Measurements from ENCODE around the gene SIM1.

Gene SIM1

DNA sequence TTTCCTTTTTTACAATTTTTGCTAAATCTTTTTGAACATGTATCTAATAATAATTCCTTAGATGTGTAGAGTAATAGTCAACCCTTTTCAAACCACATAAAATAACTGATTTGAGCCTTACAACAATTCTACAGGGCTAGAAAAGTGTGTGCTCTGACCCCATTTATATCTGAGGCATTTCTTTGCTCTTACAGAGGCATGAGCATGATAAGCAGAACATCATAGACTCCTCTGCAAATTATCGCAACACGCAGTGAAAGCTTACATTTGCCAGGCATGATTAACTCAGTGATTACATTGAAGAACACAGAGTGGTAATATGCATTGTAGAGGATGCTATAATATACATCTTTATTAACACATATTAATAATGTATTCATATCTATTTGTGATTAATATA lies 120.4 kb downstream of the SIM1 start:
- H3K9me3 ChIP-seq: no peaks in the 10 kb centered on the region

DNA sequence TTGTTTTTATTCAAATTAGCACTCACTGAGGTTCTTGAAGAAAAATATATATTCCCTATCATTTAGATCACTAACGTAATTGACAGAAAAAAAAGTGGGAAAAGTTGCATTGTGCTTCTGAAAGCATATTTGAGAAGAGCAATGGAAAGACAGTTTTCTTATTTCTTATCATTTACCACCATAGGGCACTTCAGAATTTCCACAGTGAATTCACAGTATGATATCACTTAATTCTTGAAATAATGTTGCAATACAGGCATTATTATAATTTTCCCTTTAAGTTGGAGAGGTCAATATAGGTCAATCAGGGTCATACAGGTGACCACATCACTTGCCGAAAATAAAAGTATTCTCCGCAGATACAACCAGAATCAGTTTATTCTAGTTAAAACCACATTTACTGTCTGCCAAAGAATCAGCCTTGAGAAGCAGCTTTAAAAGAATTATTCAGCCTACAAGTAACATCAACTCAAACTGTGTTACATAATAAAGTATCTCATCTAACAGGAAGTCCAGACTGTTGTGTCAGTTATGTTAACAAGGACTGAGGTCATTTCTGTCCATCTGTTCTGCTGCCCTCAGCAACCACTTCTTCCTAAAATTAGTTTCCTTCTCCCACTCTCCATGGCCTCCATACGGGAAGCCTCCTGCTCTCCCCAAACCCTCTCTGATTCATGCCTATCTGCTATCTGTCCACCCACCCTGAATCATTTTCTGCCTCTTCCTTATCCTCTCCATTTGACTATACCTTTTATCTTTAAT lies 121.2 kb downstream of the SIM1 start:
- Histone ChIP-seq H3K27me3 (no peaks in the 10 kb centered on the region), H3K4me1 (peaks cover 31% of the 10 kb centered on the region), H3K4me3 (no peak overlapping the region), H3K9ac (no peak overlapping the region), H3K9me3 (no peaks in the 10 kb centered on the region), H3K36me3 (no peaks in the 10 kb centered on the region), H3K27ac (no peak overlapping the region), H3K4me2 (no peak overlapping the region), H4K20me1 (no peaks in the 10 kb centered on the region)
- TF ChIP-seq Cebpa-rat (IDR thresholded peaks at IDR 0.05): no peak

More for the DNA sequence above, 120.4 kb downstream of the SIM1 start:
- no peak overlapping the region for H3K27ac ChIP-seq
- H3K4me3 ChIP-seq: no peak overlapping the region
- no peak for TF ChIP-seq Cebpa-rat (IDR thresholded peaks at IDR 0.05)
- H3K9ac ChIP-seq: no peak overlapping the region
- H3K36me3 ChIP-seq: no peaks in the 10 kb centered on the region
- H3K4me1 ChIP-seq: peaks cover 35% of the 10 kb centered on the region
- H3K4me2 ChIP-seq: no peak overlapping the region
- H4K20me1 ChIP-seq: no peaks in the 10 kb centered on the region
- no peaks in the 10 kb centered on the region for H3K27me3 ChIP-seq

- Histone ChIP-seq H3K4me2 (no peak overlapping the region), H3K9me3 (no peaks in the 10 kb centered on the region), H3K36me3 (no peaks in the 10 kb centered on the region), H3K27me3 (no peaks in the 10 kb centered on the region), H4K20me1 (no peaks in the 10 kb centered on the region), H3K9ac (no peak overlapping the region), H3K4me3 (no peak overlapping the region), H3K4me1 (peaks cover 24% of the 10 kb centered on the region), H3K27ac (no peak overlapping the region)
- no peak for TF ChIP-seq Cebpa-rat (IDR thresholded peaks at IDR 0.05)
Observed at GRCh38 chr6:100342830-100343229, 121.9 kb downstream of the SIM1 start.

GRCh38 chr6:100339574-100340255 lies 125.0 kb downstream of the SIM1 start:
- Histone ChIP-seq H3K9ac (no peak overlapping the region), H4K20me1 (no peaks in the 10 kb centered on the region), H3K27me3 (no peaks in the 10 kb centered on the region), H3K4me1 (peaks cover 6% of the 10 kb centered on the region; the same call in 1 of the 2 replicates), H3K27ac (no peak overlapping the region), H3K4me2 (no peak overlapping the region), H3K4me3 (no peak overlapping the region), H3K36me3 (no peaks in the 10 kb centered on the region), H3K9me3 (no peaks in the 10 kb centered on the region)
- no peak for TF ChIP-seq Cebpa-rat (IDR thresholded peaks at IDR 0.05)

- no peak overlapping the region for H3K9ac ChIP-seq
- TF ChIP-seq Cebpa-rat (IDR thresholded peaks at IDR 0.05): no peak
- H3K4me2 ChIP-seq: no peak overlapping the region
Observed at GRCh38 chr6:100338090-100338489, 126.6 kb downstream of the SIM1 start.

DNA sequence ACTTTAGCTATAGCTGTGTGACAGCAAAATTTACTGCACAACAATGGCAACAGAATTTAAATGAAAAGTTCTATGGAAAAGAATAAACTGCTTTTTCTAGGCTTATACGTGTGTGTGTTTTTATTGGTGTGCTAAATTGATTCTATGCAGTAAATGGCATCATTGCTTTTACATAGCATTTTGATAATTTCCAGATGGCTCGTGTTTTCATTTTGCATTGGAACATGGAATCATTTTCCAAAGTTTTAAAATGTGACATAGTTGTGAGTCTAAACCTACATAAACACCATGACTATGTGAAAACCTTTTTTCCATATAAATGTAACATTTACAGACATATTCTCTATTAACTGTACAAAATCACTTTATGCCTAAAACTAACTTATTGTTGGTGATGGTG lies 127.8 kb downstream of the SIM1 start:
- no peaks in the 10 kb centered on the region for H3K9me3 ChIP-seq
- no peaks in the 10 kb centered on the region for H4K20me1 ChIP-seq
- no peak for TF ChIP-seq Cebpa-rat (IDR thresholded peaks at IDR 0.05)
- no peaks in the 10 kb centered on the region for H3K27me3 ChIP-seq
- no peak overlapping the region for H3K9ac ChIP-seq
- no peak overlapping the region for H3K4me2 ChIP-seq
- H3K4me3 ChIP-seq: no peak overlapping the region
- no peaks in the 10 kb centered on the region for H3K4me1 ChIP-seq
- no peaks in the 10 kb centered on the region for H3K36me3 ChIP-seq
- no peak overlapping the region for H3K27ac ChIP-seq

More at GRCh38 chr6:100338090-100338489, 126.6 kb downstream of the SIM1 start:
- Histone ChIP-seq H4K20me1 (no peaks in the 10 kb centered on the region), H3K27ac (no peak overlapping the region), H3K4me3 (no peak overlapping the region), H3K27me3 (no peaks in the 10 kb centered on the region), H3K36me3 (no peaks in the 10 kb centered on the region), H3K4me1 (peaks cover 6% of the 10 kb centered on the region; the same call in 1 of the 2 replicates), H3K9me3 (no peaks in the 10 kb centered on the region)

GRCh38 chr6:100335991-100336390 lies 128.7 kb downstream of the SIM1 start:
- Histone ChIP-seq H3K27me3 (no peaks in the 10 kb centered on the region), H3K9ac (no peak overlapping the region)
- no peak for TF ChIP-seq Cebpa-rat (IDR thresholded peaks at IDR 0.05)

More at GRCh38 chr6:100335991-100336390, 128.7 kb downstream of the SIM1 start:
- H3K9me3 ChIP-seq: no peaks in the 10 kb centered on the region
- H3K4me2 ChIP-seq: no peak overlapping the region
- H3K4me3 ChIP-seq: no peak overlapping the region
- H3K36me3 ChIP-seq: no peaks in the 10 kb centered on the region
- no peak overlapping the region for H3K27ac ChIP-seq
- no peaks in the 10 kb centered on the region for H3K4me1 ChIP-seq
- no peaks in the 10 kb centered on the region for H4K20me1 ChIP-seq

All from BLaER1 (cell line).